ENCODE data around the gene CUX1. TPM values are rescaled to one million over a fixed set of nuclear protein-coding genes. Genes with fewer than 3 reads are reported as not detected.

Gene CUX1
- total and polyA plus RNA-seq, 10 of the 15 experiments (the other 5 are each of a cell fraction or from before 2014, with no cell fraction given) = 6.1 to 48.6 (median 25.9) TPM

DNA sequence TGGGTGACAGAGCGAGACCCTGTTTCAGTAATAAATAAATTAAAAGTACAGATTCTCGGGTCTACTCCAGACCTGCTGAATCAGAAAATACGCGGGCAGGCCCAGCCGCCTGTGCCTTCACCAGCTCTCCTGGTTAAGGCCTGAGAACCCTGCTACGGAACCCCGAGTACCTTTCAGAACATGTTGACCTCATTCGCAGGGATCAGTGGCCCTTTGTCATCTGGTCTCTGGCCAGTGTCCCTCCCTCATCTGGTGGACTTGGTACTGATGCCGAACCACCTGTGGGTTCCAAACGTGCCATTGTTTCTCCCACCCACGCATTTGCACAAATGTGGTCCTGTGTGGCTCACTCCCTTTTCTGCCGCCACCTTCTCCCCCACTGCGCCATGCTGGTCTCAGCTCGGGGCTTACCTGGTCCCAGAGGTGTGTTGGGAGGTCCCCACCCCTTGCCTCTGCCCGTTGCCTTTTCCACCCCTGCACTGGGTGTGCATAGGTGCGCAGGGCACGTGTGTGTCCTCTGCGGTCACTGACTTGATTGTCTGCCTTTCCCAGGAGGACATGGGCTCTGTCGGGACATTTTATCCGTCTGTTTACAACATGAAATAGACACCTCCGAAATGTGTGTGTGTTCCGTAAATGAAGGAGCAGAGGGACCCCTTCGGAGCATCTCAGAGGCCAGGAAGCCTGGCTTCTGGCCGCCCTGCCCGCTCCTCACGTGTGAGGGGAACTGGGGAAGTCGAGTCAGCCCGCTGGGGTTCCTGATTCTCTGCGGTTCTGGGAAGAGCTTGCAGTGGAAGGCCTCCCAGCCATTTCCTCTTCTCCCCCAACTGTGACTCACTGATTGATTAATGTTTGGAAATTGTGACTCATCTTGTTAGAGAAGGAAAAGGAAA lies 135.2 kb downstream of the CUX1 start:
- Histone ChIP-seq H3K36me3 (ENCODE audit: control insufficient read depth in 2 of 2, insufficient read depth in 2 of 2, low read length in 1 of 2) (peaks cover 0 to 3% of the 10 kb centered on the region in 2 experiments; a peak in 3 of 4 replicates), H2AFZ (ENCODE audit: control insufficient read depth, low read depth, low read length) (no peak overlapping the region), H3K4me3 (no peak overlapping the region), H3K79me2 (ENCODE audit: control insufficient read depth, insufficient read depth, low read length) (peaks cover 5% of the 10 kb centered on the region), H4K20me1 (ENCODE audit: control insufficient read depth, insufficient read depth) (no peaks in the 10 kb centered on the region), H3K27ac (ENCODE audit: control insufficient read depth, insufficient read depth) (peak overlapping the region; percentile 33), H3K4me2 (ENCODE audit: control insufficient read depth, insufficient read depth) (no peak overlapping the region), H3K9ac (ENCODE audit: control insufficient read depth, insufficient read depth, low read length) (no peak overlapping the region), H3K27me3 (replicated peaks in 1 of 2; ENCODE audit: control insufficient read depth in 2 of 2, insufficient read depth in 2 of 2, low read length in 1 of 2) (no peaks in the 10 kb centered on the region), H3K9me3 (replicated peaks; ENCODE audit: control insufficient read depth, insufficient read depth, low read length) (no peaks in the 10 kb centered on the region), H3K4me1 (ENCODE audit: control insufficient read depth, insufficient read depth, low read length) (peaks cover 40% of the 10 kb centered on the region)
- TF ChIP-seq FOXK2 (IDR thresholded peaks at IDR 0.05) (no peak), RAD21 (IDR thresholded peaks at IDR 0.05; ENCODE audit: insufficient read depth, low read depth, low read length) (no peak)
- DNase-seq (ENCODE audit: low read depth, low spot score) (no peak), ATAC-seq (no peak), FAIRE-seq (no peak)
- SMC1A ChIA-PET (ENCODE audit: uncharacterized antibody, unreplicated experiment) = interaction anchor here (0.7 to 3.8 kb wide), 9 partner anchors 10 to 214 kb away, joined by 3 to 11 read pairs (median 6); no protein-coding TSS in a partner anchor
- WGBS (ENCODE audit: insufficient coverage, insufficient replicate concordance, low lambda C conversion rate, missing lambda C conversion rate) = 82% methylated on average over 29 of the region's 29 CpGs
- BruUV-seq (replicated peaks) = no TSS peak
- RAD21 ChIA-PET (ENCODE audit: unreplicated experiment) = interaction anchor here (0.7 to 4.6 kb wide), 5 partner anchors 10 to 33 kb away, joined by 3 to 28 read pairs (median 8); no protein-coding TSS in a partner anchor
- intact Hi-C loops (cut with micrococcal nuclease; ENCODE audit: unreplicated experiment) (loop anchor here (10.0 kb wide), 1 partner anchor 208 kb away; no protein-coding TSS in a partner anchor), in situ Hi-C loops (cut with MboI) (no loop called here)
- POLR2A ChIA-PET = interaction anchor here (0.6 to 3.8 kb wide), 4 partner anchors 12 to 76 kb away, joined by 3 to 27 read pairs (median 4); no protein-coding TSS in a partner anchor
- CTCF ChIA-PET = interaction anchor here (1.1 to 1.2 kb wide), 2 partner anchors 19 to 36 kb away, joined by 3 to 4 read pairs; no protein-coding TSS in a partner anchor

DNA sequence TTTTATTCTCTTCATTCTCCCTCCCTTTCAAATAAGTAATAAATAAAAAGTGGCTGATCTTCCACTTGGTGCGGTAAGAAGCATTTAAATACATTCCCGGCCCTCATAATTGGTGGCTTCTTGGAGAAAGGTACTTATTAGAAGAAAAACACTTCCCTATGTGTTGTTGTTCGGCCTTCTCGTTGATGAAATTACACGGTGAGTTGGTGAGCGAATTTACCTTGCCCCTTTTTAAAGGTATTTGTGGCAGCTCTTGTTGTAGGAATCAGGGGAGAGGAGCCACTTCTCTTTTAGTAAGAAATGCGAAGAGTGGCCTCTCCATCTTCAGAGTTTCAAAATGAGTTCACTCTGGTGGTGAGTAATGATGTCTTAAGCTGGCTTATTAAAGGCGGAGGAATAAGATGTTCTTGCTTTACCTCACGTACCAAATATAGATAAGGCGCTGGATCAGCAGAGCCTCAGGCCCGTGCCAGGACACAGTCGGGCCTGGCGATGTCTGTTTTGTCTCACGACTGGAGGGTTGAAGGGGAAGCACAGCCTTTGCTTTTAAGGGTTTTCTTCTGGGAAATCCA lies 135.9 kb downstream of the CUX1 start:
- Histone ChIP-seq H3K79me2 (ENCODE audit: control insufficient read depth, insufficient read depth, low read length) (peaks cover 6% of the 10 kb centered on the region), H3K9ac (ENCODE audit: control insufficient read depth, insufficient read depth, low read length) (no peak overlapping the region)
- BruUV-seq (replicated peaks) = TSS peak; percentile 21
- TF ChIP-seq WRNIP1 (IDR thresholded peaks at IDR 0.05; ENCODE audit: borderline replicate concordance, low read depth, low read length) (no peak), BCL11A (IDR thresholded peaks at IDR 0.05; ENCODE audit: low read depth, low read length) (peak; percentile 52; the same call in 1 of the 2 replicates), CEBPB (IDR thresholded peaks at IDR 0.05; ENCODE audit: borderline replicate concordance in 1 of 2, low read depth in 2 of 2, low read length in 2 of 2) (peak in 1 of 2 experiments; percentile 36; a peak in 1 of 4 replicates), IKZF2 (IDR thresholded peaks at IDR 0.05) (peak; percentile 51 to 53; a peak in 2 of 4 replicates), RELB (IDR thresholded peaks at IDR 0.05; ENCODE audit: low read depth) (0 out of 2 replicates have a peak, but pooled peaks have one; percentile 18), RAD51 (IDR thresholded peaks at IDR 0.05) (0 out of 2 replicates have a peak, but pooled peaks have one; percentile 11), JUND (IDR thresholded peaks at IDR 0.05; ENCODE audit: low read depth, low read length) (peak; percentile 70; the same call in 1 of the 2 replicates), SPI1 (IDR thresholded peaks at IDR 0.05; ENCODE audit: borderline replicate concordance, insufficient read depth, low read depth, low read length) (peak; percentile 68; the same call in 1 of the 2 replicates), IKZF1 (conservative IDR thresholded peaks at IDR 0.05) (peak; percentile 44; the same call in 1 of the 2 replicates)

More for the DNA sequence above, 135.9 kb downstream of the CUX1 start:
- Histone ChIP-seq H3K27me3 (replicated peaks in 1 of 2; ENCODE audit: control insufficient read depth in 2 of 2, insufficient read depth in 2 of 2, low read length in 1 of 2) (no peaks in the 10 kb centered on the region), H3K4me3 (no peak overlapping the region), H3K4me1 (ENCODE audit: control insufficient read depth, insufficient read depth, low read length) (peaks cover 46% of the 10 kb centered on the region), H3K36me3 (ENCODE audit: control insufficient read depth in 2 of 2, insufficient read depth in 2 of 2, low read length in 1 of 2) (peaks cover 0 to 3% of the 10 kb centered on the region in 2 experiments; a peak in 3 of 4 replicates), H3K4me2 (ENCODE audit: control insufficient read depth, insufficient read depth) (peak overlapping the region; percentile 19; the same call in 1 of the 2 replicates), H2AFZ (ENCODE audit: control insufficient read depth, low read depth, low read length) (no peak overlapping the region), H3K27ac (ENCODE audit: control insufficient read depth, insufficient read depth) (peak overlapping the region; percentile 33), H3K9me3 (replicated peaks; ENCODE audit: control insufficient read depth, insufficient read depth, low read length) (no peaks in the 10 kb centered on the region), H4K20me1 (ENCODE audit: control insufficient read depth, insufficient read depth) (no peaks in the 10 kb centered on the region)
- ATAC-seq (peak; percentile 82), DNase-seq (ENCODE audit: low read depth, low spot score) (peak; percentile 48), FAIRE-seq (peak; percentile 84)
- 16% methylated on average over 14 of the region's 14 CpGs for WGBS (ENCODE audit: insufficient coverage, insufficient replicate concordance, low lambda C conversion rate, missing lambda C conversion rate)
- ChIA-PET CTCF (interaction anchor here (1.1 to 1.2 kb wide), 3 partner anchors 19 to 35 kb away, joined by 3 to 4 read pairs (median 3); no protein-coding TSS in a partner anchor), POLR2A (interaction anchor here (0.6 to 3.8 kb wide), 5 partner anchors 12 to 75 kb away, joined by 3 to 27 read pairs (median 4); no protein-coding TSS in a partner anchor), RAD21 (ENCODE audit: unreplicated experiment) (interaction anchor here (1.1 to 4.6 kb wide), 7 partner anchors 12 to 78 kb away, joined by 3 to 28 read pairs (median 6); no protein-coding TSS in a partner anchor), SMC1A (ENCODE audit: uncharacterized antibody, unreplicated experiment) (interaction anchor here (0.7 to 3.8 kb wide), 15 partner anchors 11 to 213 kb away, joined by 3 to 11 read pairs (median 4); no protein-coding TSS in a partner anchor)
- intact Hi-C loops (cut with micrococcal nuclease; ENCODE audit: unreplicated experiment) (loop anchor here (10.0 kb wide), 1 partner anchor 209 kb away; no protein-coding TSS in a partner anchor), in situ Hi-C loops (cut with MboI) (no loop called here)
